Activated CD4-positive, alpha-beta T cell treated with anti-CD3 and anti-CD28 coated beads, Interleukin-2, amount 50 U/mL, for 4 hours (primary cell): Measurements from ENCODE around the gene SOAT1.
"Not testable (repeated sequence)": the region's sequence is repeated elsewhere in the genome, so short reads cannot be mapped to it uniquely, and the experiment has no call there.

Experiments used
- DNase-seq, 2 experiments: peaks; one replicate each; pipeline ENCODE4 v3.0.0-alpha.2; 2020

The SOAT1 gene

DNA sequence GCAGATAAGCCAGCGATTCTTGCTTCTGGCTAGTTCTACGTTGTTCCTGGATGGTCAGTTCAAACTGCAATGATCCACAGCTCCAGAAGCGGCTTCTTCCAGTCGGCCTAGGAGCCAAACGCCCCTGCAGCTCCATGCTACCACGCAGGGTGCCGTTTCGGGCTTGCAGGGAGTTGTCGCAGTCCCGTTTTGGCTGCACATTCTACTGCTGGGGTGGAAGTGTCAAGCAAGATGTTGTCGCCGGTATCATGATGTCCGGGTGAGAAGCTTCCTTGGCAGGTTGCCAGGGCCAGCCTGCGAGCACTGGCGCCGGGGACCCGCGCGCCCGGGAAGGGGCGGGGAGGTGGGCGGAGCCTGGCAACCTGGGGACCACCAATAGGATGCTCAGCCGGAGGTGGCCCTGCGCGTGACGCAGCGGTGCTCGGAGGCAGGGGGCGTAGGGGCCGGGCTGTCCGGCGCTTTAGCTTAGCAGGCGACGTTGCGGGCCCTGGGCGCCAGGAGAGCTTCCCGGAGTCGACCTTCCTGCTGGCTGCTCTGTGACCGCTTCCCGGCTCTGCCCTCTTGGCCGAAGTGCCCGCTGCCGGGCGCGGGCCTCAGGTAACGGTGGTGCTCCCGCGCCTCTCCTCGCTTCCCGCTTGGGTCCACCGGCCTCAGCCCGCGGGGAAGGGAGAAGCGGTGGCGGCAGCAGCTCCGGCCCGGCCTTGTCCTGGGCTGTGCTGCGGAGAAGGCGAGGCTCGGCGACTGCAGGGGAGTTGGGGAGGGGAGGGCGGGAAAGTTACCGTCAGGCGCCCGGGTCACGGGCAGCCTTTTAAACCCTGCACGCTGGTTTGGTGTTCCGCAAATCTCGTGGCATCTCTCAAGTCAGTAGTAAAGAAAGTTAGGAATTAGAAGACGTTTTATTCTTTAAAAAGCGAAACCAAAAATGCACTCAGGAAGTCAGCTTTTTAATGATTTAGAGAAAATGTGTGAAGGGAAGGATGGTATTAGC is at the start of gene SOAT1:
TSS of gene SOAT1 (plus strand) at position 458 of the 988 bp plus-strand sequence. CDS start 8,888 bp downstream, outside the sequence.
- peak; percentile 87 to 89 for DNase-seq

DNA sequence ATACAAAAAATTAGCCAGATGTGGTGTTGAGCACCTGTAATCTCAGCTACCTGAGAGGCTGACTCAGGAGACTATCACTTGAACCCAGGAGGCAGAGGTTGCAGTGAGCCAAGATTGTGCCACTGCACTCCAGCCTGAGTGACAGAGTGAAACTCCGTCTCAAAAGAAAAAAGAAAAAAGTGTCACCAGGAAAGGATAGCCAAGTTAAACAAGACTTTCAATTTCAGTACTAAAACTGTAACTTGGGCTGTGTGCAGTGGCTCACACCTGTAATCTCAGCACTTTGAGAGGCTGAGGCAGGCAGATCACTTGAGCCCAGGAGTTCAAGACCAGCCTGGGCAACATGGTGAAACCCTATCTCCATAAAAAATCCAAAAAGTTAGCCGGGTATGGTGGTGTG is 48.2 kb upstream of the SOAT1 start:
- not testable (repeated sequence) for DNase-seq

DNA sequence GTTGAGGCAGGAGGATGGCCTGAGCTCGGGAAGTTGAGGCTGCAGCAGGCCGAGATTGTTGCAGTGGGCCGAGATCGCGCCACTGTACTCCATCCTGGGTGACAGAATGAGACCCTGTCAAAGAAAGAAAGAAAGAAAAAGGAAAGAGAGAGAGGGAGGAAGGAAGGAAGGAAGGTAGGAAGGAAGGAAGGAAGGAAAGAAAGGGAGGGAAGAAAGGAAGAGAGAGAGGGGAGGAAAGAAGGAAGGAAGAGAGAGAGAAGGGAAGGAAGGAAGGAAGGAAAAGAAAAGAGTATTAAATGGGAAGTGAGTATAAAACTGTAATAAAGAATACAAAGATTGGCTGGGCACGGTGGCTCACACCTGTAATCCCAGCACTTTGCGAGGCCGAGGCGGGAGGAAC is 45.7 kb upstream of the SOAT1 start:
- DNase-seq, result no peak

- DNase-seq, result no peak
Measured at GRCh38 chr1:179251675-179252074, 41.9 kb upstream of the SOAT1 start.

GRCh38 chr1:179252606-179253005 is 41.0 kb upstream of the SOAT1 start:
- no peak for DNase-seq

- DNase-seq, result no peak
Measured at GRCh38 chr1:179253286-179253972, 40.2 kb upstream of the SOAT1 start.

DNA sequence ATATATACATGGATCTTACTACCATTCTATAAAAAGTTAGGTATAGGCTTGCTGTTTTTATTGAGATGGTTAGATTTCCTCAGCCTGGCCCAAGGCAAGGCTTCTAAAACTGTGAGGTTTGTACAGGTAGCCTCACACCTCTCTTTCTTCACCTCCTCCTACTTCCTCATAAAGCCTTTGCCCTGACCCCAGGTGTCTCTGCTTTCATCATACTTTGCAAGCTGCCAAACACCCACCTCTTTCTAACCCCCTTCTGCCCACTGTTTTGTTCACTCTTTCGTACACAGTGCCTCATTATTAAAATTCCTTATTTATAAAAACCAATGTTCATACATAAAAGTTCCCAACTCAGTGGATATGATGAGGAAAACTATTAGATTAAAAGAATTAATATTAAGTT is 31.4 kb upstream of the SOAT1 start:
- DNase-seq, result no peak

GRCh38 chr1:179263121-179263520 is 30.5 kb upstream of the SOAT1 start:
- DNase-seq, result no peak

GRCh38 chr1:179264507-179264906 is 29.1 kb upstream of the SOAT1 start:
- no peak for DNase-seq

DNA sequence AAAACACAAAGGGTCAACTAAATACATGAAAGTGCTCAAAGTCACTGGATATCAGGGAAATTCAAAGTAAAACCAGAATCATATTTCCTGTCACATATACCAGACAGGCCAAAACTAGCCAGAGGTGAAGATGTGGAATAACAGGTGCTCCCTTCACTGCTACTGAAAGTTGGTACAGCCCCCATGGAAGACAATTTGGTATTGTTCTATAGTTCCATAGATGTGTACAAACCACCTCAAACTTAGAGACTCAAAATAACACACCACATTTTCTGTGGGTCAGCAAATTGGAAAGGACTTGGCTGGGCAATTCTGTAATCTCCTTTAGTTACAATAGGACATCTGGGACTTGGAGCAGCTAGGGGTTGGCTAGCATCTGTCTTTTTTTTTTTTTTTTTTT is 24.5 kb upstream of the SOAT1 start:
- DNase-seq, result no peak

DNA sequence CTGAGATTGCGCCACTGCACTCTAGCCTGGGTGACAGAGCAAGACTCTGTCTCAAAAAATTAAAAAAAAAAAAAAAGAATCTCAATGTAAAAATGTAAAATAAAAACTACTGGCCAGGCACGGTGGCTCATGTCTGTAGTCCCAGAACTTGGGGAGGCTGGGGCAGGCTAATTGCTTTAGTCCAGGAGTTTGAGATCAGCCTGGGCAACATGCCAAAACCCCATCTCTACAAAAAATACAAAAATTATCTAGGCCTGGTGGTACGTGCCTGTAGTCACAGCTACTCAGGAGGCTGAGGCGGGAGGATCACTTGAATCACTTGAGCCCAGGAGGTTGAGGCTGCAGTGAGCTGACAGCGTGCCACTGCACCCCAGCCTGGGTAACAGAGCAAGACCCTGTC is 19.2 kb upstream of the SOAT1 start:
- DNase-seq, result not testable (repeated sequence)

DNA sequence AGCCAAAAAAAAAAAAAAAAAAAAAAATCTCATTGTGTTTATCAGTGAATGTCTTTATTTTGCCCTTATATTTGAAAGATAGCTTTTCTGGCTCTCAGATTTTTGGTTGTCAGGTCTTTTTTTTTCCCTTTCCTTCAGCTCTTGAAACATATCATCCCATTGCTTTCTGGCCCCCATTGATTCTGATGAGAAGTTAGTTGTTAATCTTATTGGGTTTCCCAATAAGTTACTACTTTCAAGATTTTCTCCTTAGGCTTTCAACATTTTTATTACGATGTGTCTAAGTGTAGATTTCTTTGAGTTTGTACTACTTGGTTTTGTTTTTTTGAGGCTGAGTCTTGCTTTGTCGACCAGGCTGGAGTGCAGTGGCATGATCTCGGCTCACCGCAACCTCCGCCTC is 14.7 kb upstream of the SOAT1 start:
- no peak for DNase-seq

DNA sequence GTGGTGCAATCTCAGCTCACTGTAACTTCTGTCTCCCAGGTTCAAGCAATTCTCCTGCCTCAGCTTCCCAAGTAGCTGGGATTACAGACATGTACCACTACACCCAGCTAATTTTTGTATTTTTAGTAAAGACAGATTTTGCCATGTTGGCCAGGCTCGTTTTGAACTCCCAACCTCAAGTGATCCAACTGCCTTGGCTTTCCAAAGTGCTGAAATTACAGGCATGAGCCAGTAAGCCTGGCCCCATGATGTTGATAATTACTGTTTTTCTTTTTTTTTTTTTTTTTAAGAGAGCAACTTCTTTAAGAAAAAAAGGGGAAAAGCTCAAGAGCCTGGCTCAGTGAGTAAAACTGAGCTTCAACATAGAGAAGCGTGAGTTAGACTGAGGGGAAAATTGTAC is 9.6 kb upstream of the SOAT1 start:
- no peak for DNase-seq

DNA sequence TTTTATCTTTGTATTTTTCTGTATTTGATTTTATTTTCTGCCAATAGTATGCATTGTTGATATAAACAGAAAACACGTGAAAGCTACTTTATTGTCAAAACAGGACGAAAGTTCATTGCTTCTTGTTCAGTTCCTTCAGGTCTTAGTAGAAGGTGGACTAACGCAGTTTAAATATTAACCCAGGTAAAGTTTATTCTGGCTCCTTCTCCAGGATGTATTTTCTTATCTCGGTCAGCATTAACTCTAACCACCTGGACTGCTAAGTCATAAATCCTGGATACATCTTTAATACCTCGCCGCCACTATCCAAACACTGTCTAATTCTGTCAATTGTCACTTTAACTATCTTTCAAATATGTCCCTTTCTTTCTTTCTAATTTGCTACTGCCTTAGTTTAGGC is 5.7 kb upstream of the SOAT1 start:
- no peak for DNase-seq

DNA sequence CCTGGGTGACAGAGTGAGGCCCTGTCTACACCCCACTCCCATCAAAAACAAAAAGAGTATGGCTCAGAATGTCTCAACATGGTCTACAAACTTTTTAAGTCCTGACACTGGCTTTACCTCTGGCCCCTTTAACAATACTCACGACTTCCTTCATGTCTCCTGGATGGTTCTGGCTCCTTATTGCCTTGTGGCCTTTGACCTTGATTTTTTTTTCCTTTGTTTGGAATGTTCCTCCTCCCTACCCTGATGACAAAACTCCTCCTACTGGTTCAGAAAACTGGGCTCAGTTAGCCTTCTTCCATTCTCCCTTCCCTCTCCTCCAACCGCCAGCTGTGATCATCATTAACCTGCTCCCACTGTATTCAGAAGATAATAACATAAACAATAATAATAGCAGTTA is 4.6 kb upstream of the SOAT1 start:
- DNase-seq, result no peak

GRCh38 chr1:179295164-179295755 is 1.7 kb downstream of the SOAT1 start:
- DNase-seq, result no peak

DNA sequence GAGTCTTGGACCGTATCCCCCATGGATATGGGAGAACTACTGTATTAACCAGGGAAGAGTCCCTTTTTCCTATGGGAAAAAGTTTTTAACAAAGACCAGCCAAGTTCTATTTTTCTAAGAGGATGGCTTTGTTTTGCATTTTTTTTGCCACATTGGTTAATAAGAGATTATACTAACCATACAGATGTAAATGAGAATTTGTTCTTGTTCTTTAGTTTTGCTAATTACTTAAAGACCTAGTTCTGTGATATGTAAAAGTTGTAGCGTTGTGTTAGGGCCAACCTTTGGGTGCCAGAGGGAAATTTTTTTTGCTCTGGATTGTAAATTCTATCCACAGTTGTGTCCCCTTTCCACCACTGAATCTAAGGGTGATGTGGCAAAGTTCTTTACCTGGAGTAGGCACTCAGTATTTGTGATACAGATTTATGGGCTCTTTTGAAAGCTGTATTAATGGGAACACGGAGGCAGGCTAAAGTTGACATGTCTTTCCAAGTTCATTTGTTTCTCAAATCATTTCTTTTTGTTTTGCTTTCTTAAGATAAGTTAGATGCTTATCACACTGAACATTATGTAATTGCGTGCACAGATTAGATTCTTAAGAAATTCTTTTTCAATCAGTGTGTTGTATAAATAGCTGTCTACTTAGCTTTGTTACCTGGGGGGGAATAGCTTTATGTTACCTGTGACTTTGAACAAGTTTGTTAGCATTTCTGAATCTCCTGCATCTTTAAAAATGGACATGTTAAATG is 2.9 kb downstream of the SOAT1 start:
- DNase-seq, result no peak

- DNase-seq, result no peak
Measured at GRCh38 chr1:179297105-179297378, 3.4 kb downstream of the SOAT1 start.

DNA sequence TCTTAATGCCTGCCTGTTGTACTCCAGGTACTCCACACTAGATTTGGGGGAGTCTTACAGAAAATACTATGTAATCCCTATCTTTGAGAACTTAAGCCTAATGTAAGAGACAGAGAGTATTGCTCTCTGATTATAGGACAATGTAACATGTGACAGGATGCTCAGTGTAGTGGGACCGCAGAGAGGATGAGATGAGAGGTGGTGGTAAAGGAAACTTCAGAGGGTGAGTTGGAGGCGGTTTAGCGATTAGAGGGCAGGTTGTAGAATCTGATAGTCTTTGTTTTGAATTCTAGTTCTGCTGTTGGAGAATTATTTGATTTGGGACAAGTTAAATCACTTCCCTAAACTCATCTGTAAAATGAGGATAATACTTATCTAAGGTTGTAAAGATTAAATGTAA is 5.4 kb downstream of the SOAT1 start:
- DNase-seq, result peak; percentile 17 to 23

- DNase-seq, result no peak
Measured at GRCh38 chr1:179300112-179300511, 6.5 kb downstream of the SOAT1 start.

DNA sequence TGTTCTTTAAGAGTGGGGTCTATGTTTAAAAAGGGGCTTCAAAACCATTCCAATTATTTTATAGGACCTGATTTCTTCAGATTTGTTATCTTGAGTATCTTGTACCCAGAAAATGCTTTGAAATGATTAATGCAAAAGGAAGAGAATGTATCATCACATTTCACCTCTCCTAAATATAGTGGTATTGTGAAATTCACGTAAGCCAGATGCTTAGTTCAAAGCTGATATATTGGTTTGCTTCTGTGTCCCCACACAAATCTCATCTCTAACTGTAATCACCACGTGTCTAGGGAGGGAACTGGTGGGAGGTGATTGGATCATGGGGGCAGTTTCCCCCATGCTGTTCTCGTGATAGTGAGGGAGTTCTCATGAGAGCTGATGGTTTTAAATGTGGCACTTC is 8.5 kb downstream of the SOAT1 start:
- DNase-seq, result no peak

GRCh38 chr1:179303200-179303785 is 9.7 kb downstream of the SOAT1 start:
- DNase-seq, result no peak

- DNase-seq, result no peak
Measured at GRCh38 chr1:179305450-179305849, 11.9 kb downstream of the SOAT1 start.
